Measurements from ENCODE around the gene CSH2.
"Not testable (repeated sequence)": the region's sequence is repeated elsewhere in the genome, so short reads cannot be mapped to it uniquely, and the experiment has no call there.

Gene CSH2

DNA sequence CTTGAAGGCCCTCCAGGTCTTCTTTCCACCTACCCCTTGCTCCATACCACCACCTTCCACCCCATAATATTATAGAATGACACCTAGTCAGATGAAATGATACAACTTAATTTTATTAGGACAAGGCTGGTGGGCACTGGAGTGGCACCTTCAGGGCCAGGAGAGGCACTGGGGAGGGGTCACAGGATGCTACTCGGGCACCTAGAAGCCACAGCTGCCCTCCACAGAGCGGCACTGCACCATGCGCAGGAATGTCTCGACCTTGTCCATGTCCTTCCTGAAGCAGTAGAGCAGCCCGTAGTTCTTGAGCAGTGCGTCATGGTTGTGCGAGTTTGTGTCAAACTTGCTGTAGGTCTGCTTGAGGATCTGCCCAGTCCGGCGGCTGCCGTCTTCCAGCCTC lies 21.3 kb upstream of the CSH2 start:
- not testable (repeated sequence) for DNase-seq

DNA sequence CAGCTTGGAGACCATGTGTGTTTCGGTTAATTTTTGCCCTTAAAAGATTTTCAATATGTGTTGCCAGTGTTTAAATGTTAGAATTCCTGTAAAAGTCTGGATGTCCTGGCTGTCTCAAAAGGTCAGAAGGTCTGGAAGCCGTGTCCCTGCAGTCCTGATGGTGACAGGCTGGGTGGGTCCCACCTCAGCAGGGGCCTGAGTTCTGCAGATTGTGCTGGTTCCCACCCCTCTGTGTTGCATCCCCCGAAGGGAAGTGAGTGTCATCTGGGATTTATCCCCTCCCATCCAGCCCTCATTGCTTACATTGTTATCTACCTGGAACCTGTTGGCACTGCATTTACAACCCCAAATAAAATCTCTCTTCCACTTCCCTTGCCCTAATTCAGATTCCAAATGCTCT lies 20.5 kb upstream of the CSH2 start:
- not testable (repeated sequence) for DNase-seq

- not testable (repeated sequence) for DNase-seq
Measured at GRCh38 chr17:63892316-63893037, 19.0 kb upstream of the CSH2 start.

DNA sequence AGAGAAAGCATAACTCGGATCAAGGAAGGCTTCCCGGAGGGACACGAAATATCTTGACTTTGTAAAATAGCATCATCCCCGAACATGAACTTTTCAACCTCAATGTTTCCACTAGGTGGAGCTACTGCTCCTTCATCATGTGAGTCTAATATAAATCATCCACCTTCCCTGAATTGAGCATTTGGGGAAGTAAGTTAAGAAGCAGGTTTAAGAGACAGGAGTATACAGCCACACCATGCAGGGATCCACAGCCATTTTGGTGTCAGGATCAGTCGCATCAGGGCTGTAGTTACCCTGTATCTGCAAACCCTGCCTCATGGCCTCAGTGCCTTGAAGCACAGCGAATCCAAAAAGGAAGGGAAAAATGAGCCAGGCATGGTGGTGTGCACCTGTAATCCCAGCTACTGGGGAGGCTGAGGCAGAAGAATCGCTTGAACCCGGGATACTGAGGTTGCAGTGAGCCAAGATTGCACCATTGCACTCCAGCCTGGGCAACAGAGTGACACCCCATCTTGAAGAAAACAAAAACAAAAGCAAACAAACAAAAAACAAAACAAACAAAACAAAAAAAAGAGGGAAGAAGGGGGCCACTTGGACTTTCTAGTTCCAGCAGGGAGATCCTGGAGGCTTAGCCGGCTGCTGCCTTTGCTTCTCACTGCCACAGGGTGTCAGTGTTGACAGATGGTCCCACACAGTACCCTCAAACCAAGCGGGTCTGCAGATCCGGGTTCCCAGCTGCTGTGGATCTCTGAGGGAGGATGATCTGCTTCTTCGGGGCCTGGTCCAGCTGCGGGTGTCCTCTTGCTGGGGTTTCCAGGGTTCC lies 15.8 kb upstream of the CSH2 start:
- not testable (repeated sequence) for DNase-seq

GRCh38 chr17:63885119-63885518 lies 11.6 kb upstream of the CSH2 start:
- not testable (repeated sequence) for DNase-seq

- DNase-seq, result not testable (repeated sequence)
Measured at GRCh38 chr17:63882626-63883126, 9.2 kb upstream of the CSH2 start.

DNA sequence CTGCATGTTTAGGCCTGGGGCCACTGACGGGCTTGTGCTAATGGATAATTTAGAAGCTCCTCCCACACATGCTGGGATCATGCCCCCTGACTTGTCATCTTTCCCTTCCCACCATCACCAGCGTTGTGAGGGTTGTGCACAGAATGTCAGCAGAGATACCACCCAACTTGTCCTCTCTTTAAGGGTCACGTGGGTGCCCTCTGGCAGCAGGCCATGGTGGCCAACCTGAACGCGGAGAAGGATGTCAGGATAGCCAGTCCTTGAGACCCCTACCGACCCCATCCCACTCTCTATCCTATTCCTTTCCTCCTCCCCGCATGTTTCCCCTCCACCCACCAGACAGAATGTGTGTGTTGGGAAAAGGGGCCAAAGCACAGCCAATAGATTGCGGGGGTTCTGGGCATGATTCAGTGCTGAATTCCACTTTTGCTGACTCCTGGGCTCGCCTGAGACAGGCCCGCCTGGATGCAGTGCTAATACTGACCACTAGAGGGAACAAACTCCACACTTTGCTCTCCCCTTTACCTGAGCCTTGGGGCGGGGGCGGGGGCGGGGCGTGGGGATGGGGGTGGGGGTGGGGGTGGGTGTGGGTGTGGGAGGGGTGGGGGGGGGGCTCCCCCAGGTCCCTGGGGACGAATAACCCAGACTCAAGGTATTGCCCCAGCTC lies 8.6 kb upstream of the CSH2 start, which contains the start of gene GH2:
TSS of gene GH2 (minus strand) at position 10 of the 667 bp plus-strand sequence. CDS start 143 bp downstream, outside the sequence.
- no peak for DNase-seq

GRCh38 chr17:63881337-63881736 lies 7.9 kb upstream of the CSH2 start:
- not testable (repeated sequence) for DNase-seq

DNA sequence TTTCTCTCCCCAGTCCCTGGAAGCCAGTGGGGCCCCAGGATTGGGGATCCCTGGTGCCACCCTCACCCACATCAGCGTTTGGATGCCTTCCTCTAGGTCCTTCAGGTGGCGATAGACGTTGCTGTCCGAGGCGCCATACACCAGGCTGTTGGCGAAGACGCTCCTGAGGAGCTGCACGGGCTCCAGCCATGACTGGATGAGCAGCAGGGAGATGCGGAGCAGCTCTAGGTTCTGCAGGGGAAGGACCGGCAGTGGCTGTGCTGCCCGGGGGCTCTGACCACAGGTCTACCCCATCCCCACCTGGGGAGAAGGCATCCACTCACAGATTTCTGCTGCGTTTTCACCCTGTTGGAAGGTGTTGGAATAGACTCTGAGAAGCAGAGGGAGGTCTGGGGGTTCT lies 7.2 kb upstream of the CSH2 start:
- no peak for DNase-seq

DNA sequence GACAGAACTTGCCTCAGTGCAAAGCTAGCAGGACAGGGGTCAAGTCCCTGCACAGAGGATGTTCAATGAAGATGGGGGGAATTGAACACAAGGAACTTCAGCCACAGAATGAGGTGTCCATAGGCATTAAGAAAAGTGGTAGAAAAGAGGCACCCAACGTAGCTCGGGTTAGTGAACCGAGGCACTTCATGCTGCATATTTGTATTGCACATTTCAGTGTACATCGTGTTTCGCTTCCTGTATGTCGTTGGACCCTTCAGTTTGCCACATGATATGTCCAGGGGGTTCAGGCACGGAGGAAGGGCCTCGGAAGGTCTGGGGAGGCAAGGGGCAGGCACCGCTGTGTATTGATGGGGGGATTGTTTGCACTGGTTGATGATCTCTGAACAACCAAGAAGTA lies 4.9 kb upstream of the CSH2 start:
- not testable (repeated sequence) for DNase-seq

GRCh38 chr17:63874693-63875092 lies 1.2 kb upstream of the CSH2 start:
- DNase-seq, result not testable (repeated sequence)

- DNase-seq, result not testable (repeated sequence)
Measured at GRCh38 chr17:63874061-63874626, 667 bp upstream of the CSH2 start.

DNA sequence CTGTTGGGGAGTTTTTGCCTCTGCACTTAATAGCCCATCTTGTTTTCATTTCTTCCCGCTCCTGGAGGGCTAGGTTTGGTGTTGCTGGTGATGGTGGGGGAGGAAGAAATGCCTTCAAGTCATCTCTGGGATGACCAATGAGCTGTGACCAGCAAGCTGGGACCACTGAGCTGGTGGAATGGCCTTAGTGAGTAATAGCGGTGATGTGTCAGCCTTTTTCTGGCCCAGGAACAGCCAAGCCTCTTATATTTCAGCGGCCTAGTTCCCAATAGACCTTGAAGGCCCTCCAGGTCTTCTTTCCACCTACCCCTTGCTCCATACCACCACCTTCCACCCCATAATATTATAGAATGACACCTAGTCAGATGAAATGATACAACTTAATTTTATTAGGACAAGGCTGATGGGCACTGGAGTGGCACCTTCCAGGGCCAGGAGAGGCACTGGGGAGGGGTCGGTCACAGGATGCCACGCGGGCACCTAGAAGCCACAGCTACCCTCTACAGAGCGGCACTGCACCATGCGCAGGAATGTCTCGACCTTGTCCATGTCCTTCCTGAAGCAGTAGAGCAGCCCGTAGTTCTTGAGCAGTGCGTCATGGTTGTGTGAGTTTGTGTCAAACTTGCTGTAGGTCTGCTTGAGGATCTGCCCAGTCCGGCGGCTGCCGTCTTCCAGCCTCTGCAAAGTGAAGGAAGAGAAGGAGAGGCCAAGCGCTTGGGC lies 1.7 kb downstream of the CSH2 start:
- DNase-seq, result not testable (repeated sequence)

GRCh38 chr17:63870292-63870665 lies 3.2 kb downstream of the CSH2 start:
- not testable (repeated sequence) for DNase-seq

DNA sequence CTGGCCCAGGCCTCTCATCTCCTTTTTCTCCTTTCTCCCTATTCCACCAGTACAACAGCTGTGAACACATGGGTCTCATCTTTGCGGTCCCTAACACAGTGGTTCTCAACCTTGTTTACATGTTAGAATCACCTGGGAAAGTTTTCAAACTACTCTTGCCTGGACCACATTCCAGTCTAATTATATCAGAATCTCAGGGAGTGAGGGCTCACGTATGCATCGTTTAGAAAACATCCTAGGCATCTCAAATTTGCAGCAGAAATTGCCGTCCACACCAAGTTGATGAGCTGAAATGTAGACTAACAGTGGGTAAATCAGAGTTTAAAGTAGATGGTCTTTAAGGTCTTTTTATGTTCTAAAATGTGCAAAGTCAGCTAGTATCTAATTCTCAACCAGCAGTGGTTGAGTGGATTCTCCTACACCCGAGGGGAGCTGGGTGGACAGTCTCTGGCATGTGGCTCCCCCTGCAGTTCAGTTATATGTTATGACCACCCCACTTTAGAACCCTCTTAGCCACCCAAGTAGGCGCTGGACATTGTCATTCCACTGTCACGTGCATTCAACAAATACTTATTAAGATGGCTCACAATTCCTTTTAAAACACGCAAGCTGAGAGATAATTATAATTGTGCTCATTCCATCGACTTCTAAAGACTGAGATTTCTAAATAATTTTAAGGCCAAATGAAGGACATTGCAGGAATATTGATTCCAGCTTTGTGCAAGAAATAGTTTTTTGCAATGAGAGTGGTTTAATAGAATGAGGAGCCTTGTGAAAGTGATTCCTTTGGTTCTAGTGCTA lies 3.8 kb downstream of the CSH2 start:
- DNase-seq, result not testable (repeated sequence)

DNA sequence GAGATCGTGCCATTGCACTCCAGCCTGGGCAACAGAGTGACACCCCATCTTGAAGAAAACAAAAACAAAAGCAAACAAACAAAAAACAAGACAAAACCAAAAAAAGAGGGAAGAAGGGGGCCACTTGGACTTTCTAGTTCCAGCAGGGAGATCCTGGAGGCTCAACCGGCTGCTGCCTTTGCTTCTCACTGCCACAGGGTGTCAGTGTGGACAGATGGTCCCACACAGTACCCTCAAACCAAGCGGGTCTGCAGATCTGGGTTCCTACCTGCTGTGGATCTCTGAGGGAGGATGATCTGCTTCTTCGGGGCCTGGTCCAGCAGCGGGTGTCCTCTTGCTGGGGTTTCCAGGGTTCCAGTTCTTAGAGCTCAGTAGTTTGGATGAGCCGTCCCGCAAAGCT lies 6.9 kb downstream of the CSH2 start:
- not testable (repeated sequence) for DNase-seq

DNA sequence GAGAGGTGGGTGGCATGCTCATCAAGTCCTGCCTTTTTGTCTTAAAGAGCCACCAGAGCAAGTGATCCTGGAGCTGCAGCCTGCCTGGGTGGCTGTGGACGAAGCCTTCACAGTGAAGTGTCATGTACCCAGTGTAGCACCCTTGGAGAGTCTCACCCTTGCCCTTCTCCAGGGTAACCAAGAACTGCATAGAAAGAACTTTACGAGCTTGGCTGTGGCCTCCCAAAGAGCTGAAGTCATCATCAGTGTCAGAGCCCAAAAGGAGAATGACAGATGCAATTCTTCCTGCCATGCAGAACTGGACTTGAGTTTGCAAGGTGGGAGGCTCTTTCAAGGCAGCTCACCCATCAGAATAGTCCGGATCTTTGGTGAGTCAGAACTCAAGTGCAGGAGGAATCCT lies 14.2 kb downstream of the CSH2 start:
- DNase-seq, result no peak

DNA sequence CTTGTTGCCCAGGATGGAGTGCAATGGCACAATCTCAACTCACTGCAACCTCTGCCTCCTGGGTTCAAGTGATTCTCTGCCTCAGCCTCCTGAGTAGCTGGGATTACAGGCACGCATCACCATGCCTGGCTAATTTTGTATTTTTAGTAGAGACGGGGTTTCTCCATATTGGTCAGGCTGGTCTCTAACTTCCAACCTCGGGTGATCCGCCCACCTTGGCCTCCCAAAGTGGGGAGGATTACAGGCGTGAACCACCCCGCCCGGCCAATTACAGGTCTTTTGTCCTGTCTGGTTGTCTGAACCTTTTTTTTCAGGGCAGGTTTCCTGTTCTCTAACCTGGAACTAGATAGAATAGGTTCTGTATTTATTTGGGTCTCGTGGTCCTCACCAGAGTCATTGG lies 17.1 kb downstream of the CSH2 start:
- not testable (repeated sequence) for DNase-seq

DNA sequence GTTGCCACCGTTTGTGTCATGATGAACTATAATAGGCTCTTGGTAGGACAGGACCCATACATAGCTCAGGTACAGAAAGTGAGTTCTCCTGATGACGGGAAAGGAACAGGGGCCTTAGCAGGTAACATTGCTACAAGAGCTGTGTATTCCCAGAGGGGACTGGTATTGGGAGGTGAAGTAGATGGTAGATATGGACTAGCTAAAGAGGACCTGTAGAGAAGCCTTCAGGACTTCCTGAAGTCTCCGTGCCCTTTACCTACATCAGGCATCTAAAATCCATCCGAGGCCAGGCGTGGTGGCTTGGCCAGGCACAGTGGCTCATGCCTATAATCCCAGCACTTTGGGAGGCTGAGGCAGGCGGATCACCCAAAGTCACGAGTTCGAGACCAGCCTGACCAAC lies 18.3 kb downstream of the CSH2 start:
- DNase-seq, result no peak

DNA sequence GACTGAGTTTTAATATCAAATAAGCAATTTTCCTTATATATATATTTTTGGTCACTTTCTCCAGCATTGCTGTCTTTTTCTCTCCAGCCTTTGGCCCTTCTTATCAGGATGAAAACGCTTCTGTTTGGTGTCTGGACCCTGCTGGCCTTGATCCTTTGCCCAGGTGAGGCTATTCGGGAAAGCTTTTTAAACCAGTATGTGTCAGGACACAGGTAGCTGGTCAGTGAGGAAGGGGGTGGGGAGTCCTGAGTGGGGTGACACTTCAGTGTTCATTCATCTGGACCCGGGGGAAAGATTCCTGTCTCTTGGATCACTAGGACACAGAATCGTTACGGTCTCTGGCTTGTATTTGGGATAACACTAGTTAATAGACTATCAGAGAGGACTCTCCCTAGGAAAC lies 18.8 kb downstream of the CSH2 start:
- DNase-seq, result no peak

DNA sequence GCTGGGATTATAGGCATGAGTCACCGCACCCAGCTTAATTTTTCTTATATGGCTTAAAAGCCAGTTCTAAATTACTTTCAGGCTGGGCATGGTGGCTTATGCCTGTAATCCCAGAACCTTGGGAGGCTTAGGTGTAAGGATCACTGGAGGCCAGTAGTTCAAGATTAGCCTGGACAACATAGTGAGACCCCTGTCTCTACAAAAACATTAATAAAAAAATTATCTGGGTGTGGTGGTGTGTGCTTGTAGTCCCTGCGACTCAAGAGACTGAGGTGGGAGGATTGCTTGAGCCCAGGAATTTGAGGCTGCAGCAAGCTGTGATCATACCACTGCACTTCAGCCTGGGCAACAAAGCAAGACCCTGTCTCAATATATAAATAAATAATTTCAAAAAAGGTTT lies 20.2 kb downstream of the CSH2 start:
- DNase-seq, result no peak

Measured in NCI-H510A (cell line).